GM10266 (cell line): ENCODE measurements around the gene P2RY12.
A peak's percentile ranks its signal among the peaks of the same experiment; 100 is the strongest.

Experiments used
- DNase-seq: peaks from one replicate; pipeline ENCODE4 v3.0.0; 2012; ENCODE audit errors: extremely low spot score
- CTCF ChIP-seq: IDR thresholded peaks from 2 replicates; pipeline ENCODE4 v1.5.1; 2012; ENCODE audit warnings: mild to moderate bottlenecking, low read depth; ENCODE audit not compliant: control insufficient read depth, insufficient read depth; ENCODE audit errors: missing control alignments

P2RY12 gene

GRCh38 chr3:151328298-151328995, 56.1 kb downstream of the P2RY12 start:
- DNase-seq: no peak
- no peak for TF ChIP-seq CTCF

- DNase-seq: peak; percentile 16
- peak; percentile 48 for TF ChIP-seq CTCF
Measured at GRCh38 chr3:151327571-151328198, 56.9 kb downstream of the P2RY12 start.

- DNase-seq: no peak
- TF ChIP-seq CTCF: no peak
Measured at GRCh38 chr3:151322511-151322910, 62.0 kb downstream of the P2RY12 start.

- TF ChIP-seq CTCF: no peak
- no peak for DNase-seq
Measured at GRCh38 chr3:151321526-151321925, 63.0 kb downstream of the P2RY12 start.

GRCh38 chr3:151320131-151320530, 64.4 kb downstream of the P2RY12 start:
- DNase-seq: no peak
- TF ChIP-seq CTCF: no peak

- DNase-seq: no peak
- TF ChIP-seq CTCF: no peak
Measured at GRCh38 chr3:151319628-151320027, 64.9 kb downstream of the P2RY12 start.

GRCh38 chr3:151318991-151319390, 65.6 kb downstream of the P2RY12 start:
- DNase-seq: no peak
- TF ChIP-seq CTCF: no peak
